HepG2 (cell line): Measurements from ENCODE around the gene NUDT1. TPM values are rescaled to one million over a fixed set of nuclear protein-coding genes. Genes with fewer than 3 reads are reported as not detected.

ENCODE experiments used
- ATAC-seq: fragments of 200-7000 bp; cut with Tn5 transposase; 3 replicates; pipeline ENCODE4 v1.9.1; 2020; ENCODE audit warnings: mild to moderate bottlenecking, moderate library complexity
- BruUV-seq: library from RNA; stranded (reverse); fragments of 400-500 nt; replicated peaks from 2 replicates; lab custom pipeline; 2021; lab: Mats Ljungman, UMichigan
- CTCF ChIA-PET: fragments of 300-600 bp; formaldehyde crosslinking; extraction: SDS; loops from one replicate; lab custom pipeline; 2021; ENCODE audit warnings: low total read pairs, inconsistent platforms, low intra/inter-chr PET ratio; lab: Yijun Ruan, JAX
- POLR2A ChIA-PET: fragments of 350-600 bp; sonication (Branson Sonifier 250); formaldehyde crosslinking; loops from one replicate; lab custom pipeline; 2020; ENCODE audit warnings: antibody characterized with exemption, inconsistent platforms; lab: Yijun Ruan, JAX
- DNase-seq: peaks from one replicate; pipeline ENCODE4 v3.0.0-alpha.2; 2015; ENCODE audit warnings: low spot score
- FAIRE-seq: peaks from 3 replicates; lab custom pipeline; 2011; peaks lifted over from hg19 to GRCh38; lab: Jason Lieb, UNC
- H2AFZ ChIP-seq: one replicate; pipeline ENCODE4 v1.6.1; 2011; ENCODE audit warnings: low read length, inconsistent platforms
- H3K27ac ChIP-seq: fragments of 300-600 bp; 3 replicates; pipeline ENCODE4 v1.8.0; 2011; ENCODE audit warnings: mixed run types, mild to moderate bottlenecking, mixed read lengths, low read length, inconsistent platforms; ENCODE audit not compliant: insufficient read depth; ENCODE audit errors: extremely low read length
- H3K27me3 ChIP-seq, 2 experiments: fragments of 200-600 bp in 1 of 2; 2 replicates in 1 of 2; 3 replicates in 1 of 2; pipeline versions ENCODE4 v1.6.0 to v1.8.0; 2011; ENCODE audit warnings: low read length in 2 of 2, mild to moderate bottlenecking in 2 of 2, moderate library complexity in 2 of 2, inconsistent platforms in 1 of 2; ENCODE audit not compliant: insufficient read depth in 2 of 2, control insufficient read depth in 1 of 2
- H3K36me3 ChIP-seq, 2 experiments: fragments of 200-600 bp in 1 of 2; replicated peaks in 1 of 2; 2 replicates in 1 of 2; 3 replicates in 1 of 2; pipeline versions ENCODE4 v1.5.1 to v1.8.0; 2011; ENCODE audit warnings: low read length in 2 of 2, inconsistent platforms in 1 of 2; ENCODE audit not compliant: insufficient read depth in 2 of 2, control insufficient read depth in 1 of 2
- H3K4me1 ChIP-seq: 2 replicates; pipeline ENCODE4 v1.5.1; 2012; ENCODE audit warnings: low read length, inconsistent platforms; ENCODE audit not compliant: insufficient read depth
- H3K4me2 ChIP-seq: 2 replicates; pipeline ENCODE4 v1.6.0; 2011; ENCODE audit warnings: low read depth, low read length, inconsistent platforms
- H3K4me3 ChIP-seq, 3 experiments: fragments of 200-600 bp in 1 of 3; sonication (generic), shearing (Covaris generic) in 1 of 3; replicated peaks in 1 of 3; 2 replicates each; pipeline ENCODE4 v1.5.1; 2011 to 2016; ENCODE audit warnings: low read length in 3 of 3, inconsistent platforms in 2 of 3, low read depth in 2 of 3, mild to moderate bottlenecking in 2 of 3, control low read depth in 1 of 3, mixed read lengths in 1 of 3; ENCODE audit not compliant: insufficient read depth in 1 of 3
- H3K79me2 ChIP-seq: one replicate; pipeline ENCODE4 v1.6.1; 2011; ENCODE audit warnings: low read length, inconsistent platforms; ENCODE audit not compliant: insufficient read depth
- H3K9ac ChIP-seq: 2 replicates; pipeline ENCODE4 v1.6.0; 2011; ENCODE audit warnings: mild to moderate bottlenecking, low read depth, low read length, inconsistent platforms; ENCODE audit not compliant: insufficient read depth
- H3K9me3 ChIP-seq: 2 replicates; pipeline ENCODE4 v1.5.1; 2012; ENCODE audit warnings: mild to moderate bottlenecking, low read length
- H4K20me1 ChIP-seq: 2 replicates; pipeline ENCODE4 v1.6.0; 2011; ENCODE audit warnings: inconsistent platforms, mild to moderate bottlenecking, low read length, moderate library complexity; ENCODE audit not compliant: insufficient read depth
- AGO2 ChIP-seq: fragments of 200-400 bp; formaldehyde crosslinking; optimal IDR thresholded peaks from 2 replicates; pipeline ENCODE3; 2017; ENCODE audit warnings: mild to moderate bottlenecking, low read depth, low read length, moderate library complexity
- BCL3 ChIP-seq: sonication (generic); formaldehyde crosslinking; IDR thresholded peaks from 2 replicates; pipeline ENCODE4 v1.5.1; 2020; ENCODE audit warnings: mild to moderate bottlenecking, missing genetic modification reagents, moderate library complexity
- FOXA3 ChIP-seq: IDR thresholded peaks from 2 replicates; pipeline ENCODE4 v1.6.1; 2016; ENCODE audit warnings: missing genetic modification reagents, missing compliant biosample characterization
- HNF1B ChIP-seq: sonication (generic); formaldehyde crosslinking; IDR thresholded peaks from 2 replicates; pipeline ENCODE4 v1.5.1; 2020; ENCODE audit warnings: mild to moderate bottlenecking, moderate library complexity, missing genetic modification reagents
- XBP1 ChIP-seq: sonication (generic); formaldehyde crosslinking; IDR thresholded peaks from 2 replicates; pipeline ENCODE4 v1.5.0; 2020; ENCODE audit warnings: missing genetic modification reagents
- WGBS: methylation state at CpG from one replicate; pipeline ENCODE4 v1.1.6; 2017; ENCODE audit warnings: low lambda C conversion rate; 5-methylcytosine and 5-hydroxymethylcytosine counted together
- in situ Hi-C: cut with HindIII; loops from 2 replicates; pipeline ENCODE4 v1.10.0; 2017; ENCODE audit warnings: low pct_unique_long_range_greater_than_20kb; ENCODE audit not compliant: extremely low pct_ligation_motif_present
- intact Hi-C: fragments of 100-400 bp; cut with micrococcal nuclease; formaldehyde crosslinking; loops from one replicate; pipeline ENCODE4 v1.10.0; 2022; ENCODE audit not compliant: unreplicated experiment
- polyA plus RNA-seq, 8 experiments: library from polyadenylated mRNA; depleted of rRNA in 3 of 8; stranded (reverse) in 7 of 8; unstranded in 1 of 8; fragments of >200 nt; fragmentation: Illumina TruSeq in 4 of 8; extraction: Trizol in 4 of 8; gene quantifications; 2 replicates each; pipeline versions ENCODE4 v1.2.1 to v1.2.3, GENCODE V29; 2011 to 2016; ENCODE audit warnings: low read depth in 4 of 8, missing spikeins in 1 of 8, mixed read lengths in 1 of 8; ENCODE audit not compliant: insufficient read depth in 1 of 8
- total RNA-seq, 5 experiments: library from RNA; depleted of rRNA; stranded (reverse); fragments of >200 nt; fragmentation: Illumina TruSeq; extraction: Trizol; gene quantifications; 2 replicates each; pipeline ENCODE4 v1.2.3, GENCODE V29; 2016; ENCODE audit warnings: low read depth in 1 of 5

The NUDT1 gene
- total and polyA plus RNA-seq, 2 of the 13 experiments (the other 11 are each of a cell fraction or from before 2014, with no cell fraction given) = 9.1 to 26.8 TPM

DNA sequence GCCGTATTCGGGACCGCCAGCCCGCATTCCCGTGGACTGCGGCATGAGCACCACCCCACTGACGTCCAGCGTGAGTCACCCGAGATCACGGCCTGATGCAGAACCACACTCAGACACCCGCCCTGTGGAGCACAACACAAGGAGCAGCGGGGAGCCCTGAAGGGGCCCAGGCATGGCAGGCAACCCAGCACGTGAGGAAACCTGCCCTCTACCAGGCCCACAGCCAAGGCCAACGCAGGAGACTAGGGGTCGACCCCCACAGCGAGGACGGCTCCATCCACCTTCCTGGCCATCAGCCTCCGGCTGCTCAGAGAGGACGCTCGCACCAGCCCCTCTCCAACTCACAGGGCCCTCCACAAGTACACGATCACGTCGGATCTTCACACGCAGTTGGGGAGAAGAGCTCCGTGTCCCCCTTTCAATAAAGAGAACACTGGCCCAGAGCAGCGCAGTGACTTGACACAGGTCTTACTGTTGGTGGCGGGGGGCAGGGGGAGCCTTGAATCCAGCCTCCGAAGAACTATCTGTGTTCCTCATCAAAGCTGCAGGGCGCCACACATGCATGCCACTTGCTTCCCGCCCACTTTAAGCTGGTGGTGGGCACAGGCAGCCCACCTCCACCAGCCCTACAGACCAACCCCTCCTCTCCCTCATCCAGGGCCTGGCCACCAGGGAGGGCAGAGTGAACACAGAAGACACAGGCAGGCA lies 31.3 kb upstream of the NUDT1 start:
- ATAC-seq (no peak), DNase-seq (no peak), FAIRE-seq (no peak)
- H3K9ac ChIP-seq = no peak overlapping the region
- no peaks in the 10 kb centered on the region for H3K4me1 ChIP-seq
- ChIA-PET CTCF (interaction anchor here (1.2 kb wide), 1 partner anchor 416 kb away, joined by 3 read pairs; no protein-coding TSS in a partner anchor), POLR2A (no interaction called here)
- no peak overlapping the region for H2AFZ ChIP-seq
- H3K27ac ChIP-seq = no peak overlapping the region
- H3K79me2 ChIP-seq = no peaks in the 10 kb centered on the region
- in situ Hi-C loops (loop anchor here (10.0 to 25.0 kb wide), 2 partner anchors 416 to 623 kb away; no protein-coding TSS in a partner anchor), intact Hi-C loops (no loop called here)
- WGBS = 99% methylated on average over 25 of the region's 30 CpGs
- no peak overlapping the region for H3K4me3 ChIP-seq
- no peaks in the 10 kb centered on the region for H3K9me3 ChIP-seq
- peaks cover 30 to 85% of the 10 kb centered on the region in 2 experiments; a peak in 4 of 5 replicates for H3K36me3 ChIP-seq
- no peak overlapping the region for H3K4me2 ChIP-seq
- no peaks in the 10 kb centered on the region for H4K20me1 ChIP-seq
- H3K27me3 ChIP-seq = no peaks in the 10 kb centered on the region
- TF ChIP-seq HNF1B (CRISPR knock-in tag) = no peak
- TF ChIP-seq XBP1 (CRISPR knock-in tag) = no peak
- no peak for TF ChIP-seq FOXA3 (CRISPR knock-in tag)
- no peak for TF ChIP-seq BCL3 (CRISPR knock-in tag)
- TF ChIP-seq AGO2 = peak; percentile 14
- TF ChIP-seq, all 625 proteins: peak for 1
- no TSS peak for BruUV-seq
